Prostate gland (tissue), 2 donors: ENCODE data around the gene GRM8.

Experiments used
- CTCF ChIP-seq, 4 experiments: fragments of 200-600 bp in 2 of 4; fragments of 450-650 bp in 2 of 4; sonication (generic) in 2 of 4; IDR thresholded peaks; 1 replicate in 3 of 4; 2 replicates in 1 of 4; pipeline ENCODE4 v1.5.1; 2016 to 2019; ENCODE audit warnings: antibody characterized with exemption in 4 of 4, mild to moderate bottlenecking in 2 of 4, moderate library complexity in 2 of 4
- POLR2A ChIP-seq: fragments of 450-650 bp; IDR thresholded peaks from one replicate; pipeline ENCODE4 v1.6.1; 2016; ENCODE audit warnings: antibody characterized with exemption, mild to moderate bottlenecking

GRCh38 chr7:127252778-127253280 is at the start of gene GRM8:
- TF ChIP-seq POLR2A: no peak
- no peak for TF ChIP-seq CTCF (IDR thresholded peaks at IDR 0.05)
